Measurements from ENCODE around the gene FGGY.

DNA sequence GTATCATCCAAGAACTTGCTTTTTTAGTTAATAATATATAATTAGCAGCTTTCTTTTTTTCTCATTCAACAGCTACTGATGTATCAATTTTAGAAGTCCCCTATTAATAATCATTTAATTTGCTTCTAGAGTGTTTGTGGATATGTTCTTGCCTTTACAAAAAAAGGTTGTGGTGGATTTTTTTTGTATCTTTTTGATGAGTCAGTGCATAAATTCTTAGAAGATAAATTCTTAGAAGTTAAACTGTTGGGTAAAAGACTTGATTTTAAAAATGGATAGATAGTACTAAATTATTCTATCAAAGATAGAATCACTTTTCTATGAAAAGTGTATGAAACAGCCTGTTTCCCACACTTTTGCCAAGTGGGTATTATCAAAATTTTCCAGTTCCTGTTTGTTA, 11.9 kb downstream of the FGGY start:
- TF ChIP-seq, protein P1, sequence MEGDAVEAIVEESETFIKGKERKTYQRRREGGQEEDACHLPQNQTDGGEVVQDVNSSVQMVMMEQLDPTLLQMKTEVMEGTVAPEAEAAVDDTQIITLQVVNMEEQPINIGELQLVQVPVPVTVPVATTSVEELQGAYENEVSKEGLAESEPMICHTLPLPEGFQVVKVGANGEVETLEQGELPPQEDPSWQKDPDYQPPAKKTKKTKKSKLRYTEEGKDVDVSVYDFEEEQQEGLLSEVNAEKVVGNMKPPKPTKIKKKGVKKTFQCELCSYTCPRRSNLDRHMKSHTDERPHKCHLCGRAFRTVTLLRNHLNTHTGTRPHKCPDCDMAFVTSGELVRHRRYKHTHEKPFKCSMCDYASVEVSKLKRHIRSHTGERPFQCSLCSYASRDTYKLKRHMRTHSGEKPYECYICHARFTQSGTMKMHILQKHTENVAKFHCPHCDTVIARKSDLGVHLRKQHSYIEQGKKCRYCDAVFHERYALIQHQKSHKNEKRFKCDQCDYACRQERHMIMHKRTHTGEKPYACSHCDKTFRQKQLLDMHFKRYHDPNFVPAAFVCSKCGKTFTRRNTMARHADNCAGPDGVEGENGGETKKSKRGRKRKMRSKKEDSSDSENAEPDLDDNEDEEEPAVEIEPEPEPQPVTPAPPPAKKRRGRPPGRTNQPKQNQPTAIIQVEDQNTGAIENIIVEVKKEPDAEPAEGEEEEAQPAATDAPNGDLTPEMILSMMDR (conservative IDR thresholded peaks at IDR 0.05) = no peak
- TF ChIP-seq EZH2 (IDR thresholded peaks at IDR 0.05; ENCODE audit: low read depth) = no peak
